HepG2 (cell line): ENCODE measurements around the gene PIK3R4.

ENCODE experiments used
- MLLT10 ChIP-seq: sonication (generic); formaldehyde crosslinking; IDR thresholded peaks from 2 replicates; pipeline ENCODE4 v1.4.0; 2020; ENCODE audit warnings: missing genetic modification reagents
- SRSF1 ChIP-seq: fragments of 200-400 bp; formaldehyde crosslinking; optimal IDR thresholded peaks from 2 replicates; pipeline ENCODE3; 2017; ENCODE audit warnings: mild to moderate bottlenecking, low read depth, low read length, moderate library complexity
- ZKSCAN1 ChIP-seq: fragments of 150-350 bp; IDR thresholded peaks from 2 replicates; pipeline ENCODE4 v1.6.1; 2014; ENCODE audit warnings: low read length
- ZNF468 ChIP-seq: sonication (generic); formaldehyde crosslinking; IDR thresholded peaks from 2 replicates; pipeline ENCODE4 v1.8.0; 2022; ENCODE audit warnings: mild to moderate bottlenecking, moderate library complexity, missing genetic modification reagents
- ZNF740 ChIP-seq: sonication (generic); formaldehyde crosslinking; IDR thresholded peaks from 2 replicates; pipeline ENCODE4 v1.4.0; 2020; ENCODE audit warnings: missing genetic modification reagents
- TF ChIP-seq, protein P1 (sequence below): sonication (generic); formaldehyde crosslinking; IDR thresholded peaks from 2 replicates; pipeline ENCODE4 v1.4.0; 2020; ENCODE audit warnings: missing genetic modification reagents
- TF ChIP-seq, protein P2 (sequence below): sonication (generic); formaldehyde crosslinking; conservative IDR thresholded peaks from 2 replicates; pipeline ENCODE4 v1.4.0; 2020; ENCODE audit warnings: missing genetic modification reagents

GRCh38 chr3:130792246-130792645 lies 45.6 kb upstream of the PIK3R4 start:
- TF ChIP-seq, protein P1, sequence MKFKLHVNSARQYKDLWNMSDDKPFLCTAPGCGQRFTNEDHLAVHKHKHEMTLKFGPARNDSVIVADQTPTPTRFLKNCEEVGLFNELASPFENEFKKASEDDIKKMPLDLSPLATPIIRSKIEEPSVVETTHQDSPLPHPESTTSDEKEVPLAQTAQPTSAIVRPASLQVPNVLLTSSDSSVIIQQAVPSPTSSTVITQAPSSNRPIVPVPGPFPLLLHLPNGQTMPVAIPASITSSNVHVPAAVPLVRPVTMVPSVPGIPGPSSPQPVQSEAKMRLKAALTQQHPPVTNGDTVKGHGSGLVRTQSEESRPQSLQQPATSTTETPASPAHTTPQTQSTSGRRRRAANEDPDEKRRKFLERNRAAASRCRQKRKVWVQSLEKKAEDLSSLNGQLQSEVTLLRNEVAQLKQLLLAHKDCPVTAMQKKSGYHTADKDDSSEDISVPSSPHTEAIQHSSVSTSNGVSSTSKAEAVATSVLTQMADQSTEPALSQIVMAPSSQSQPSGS (CRISPR knock-in tag), result no peak
- TF ChIP-seq, protein P2, sequence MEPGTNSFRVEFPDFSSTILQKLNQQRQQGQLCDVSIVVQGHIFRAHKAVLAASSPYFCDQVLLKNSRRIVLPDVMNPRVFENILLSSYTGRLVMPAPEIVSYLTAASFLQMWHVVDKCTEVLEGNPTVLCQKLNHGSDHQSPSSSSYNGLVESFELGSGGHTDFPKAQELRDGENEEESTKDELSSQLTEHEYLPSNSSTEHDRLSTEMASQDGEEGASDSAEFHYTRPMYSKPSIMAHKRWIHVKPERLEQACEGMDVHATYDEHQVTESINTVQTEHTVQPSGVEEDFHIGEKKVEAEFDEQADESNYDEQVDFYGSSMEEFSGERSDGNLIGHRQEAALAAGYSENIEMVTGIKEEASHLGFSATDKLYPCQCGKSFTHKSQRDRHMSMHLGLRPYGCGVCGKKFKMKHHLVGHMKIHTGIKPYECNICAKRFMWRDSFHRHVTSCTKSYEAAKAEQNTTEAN (CRISPR knock-in tag), result no peak
- no peak for TF ChIP-seq ZNF468 (CRISPR knock-in tag)
- no peak for TF ChIP-seq MLLT10
- TF ChIP-seq ZKSCAN1, result no peak
- no peak for TF ChIP-seq ZNF740 (CRISPR knock-in tag)
- TF ChIP-seq SRSF1, result no peak
